K562 (cell line): Measurements from ENCODE around the gene WDFY2. TPM values are rescaled to one million over a fixed set of nuclear protein-coding genes. Genes with fewer than 3 reads are reported as not detected.
A peak's percentile ranks its signal among the peaks of the same experiment; 100 is the strongest.

Experiments used
- ATF3 ChIP-seq, 2 experiments: fragments of 450-650 bp in 1 of 2; sonication (generic) in 1 of 2; formaldehyde crosslinking in 1 of 2; IDR thresholded peaks in 1 of 2; conservative IDR thresholded peaks in 1 of 2; 2 replicates each; pipeline versions ENCODE4 v1.6.1 to v1.8.1; 2016 to 2023; ENCODE audit warnings: mild to moderate bottlenecking in 2 of 2, moderate library complexity in 2 of 2, inconsistent platforms in 1 of 2, missing genetic modification reagents in 1 of 2
- GATAD2B ChIP-seq: fragments of 450-650 bp; IDR thresholded peaks from 2 replicates; pipeline ENCODE4 v1.6.1; 2017; ENCODE audit warnings: mild to moderate bottlenecking, borderline replicate concordance
- JUND ChIP-seq, 2 experiments: IDR thresholded peaks; 2 replicates in 1 of 2; 3 replicates in 1 of 2; pipeline ENCODE4 v1.6.1; 2011; ENCODE audit warnings: borderline replicate concordance in 2 of 2, low read depth in 2 of 2, low read length in 2 of 2, improper control_type of control experiment in 1 of 2, missing biosample characterization in 1 of 2, missing genetic modification characterization in 1 of 2, missing genetic modification reagents in 1 of 2
- NRF1 ChIP-seq, 2 experiments: fragments of 450-650 bp; IDR thresholded peaks in 1 of 2; conservative IDR thresholded peaks in 1 of 2; 2 replicates each; pipeline ENCODE4 v1.6.1; 2014; ENCODE audit warnings: mild to moderate bottlenecking in 2 of 2
- POLR2A ChIP-seq: fragments of 450-650 bp; conservative IDR thresholded peaks from 2 replicates; pipeline ENCODE4 v1.6.1; 2016
- POLR3A ChIP-seq: IDR thresholded peaks from 2 replicates; pipeline ENCODE4 v1.6.1; 2011; ENCODE audit warnings: borderline replicate concordance, mild to moderate bottlenecking, moderate library complexity; ENCODE audit not compliant: insufficient read length, insufficient read depth; ENCODE audit errors: extremely low read depth
- POLR3G ChIP-seq: IDR thresholded peaks from 2 replicates; pipeline ENCODE4 v1.6.1; 2011; ENCODE audit not compliant: insufficient read length, insufficient replicate concordance; ENCODE audit errors: extremely low read depth
- ZNF184 ChIP-seq: sonication (generic); formaldehyde crosslinking; IDR thresholded peaks from 2 replicates; pipeline ENCODE4 v1.5.0; 2020; ENCODE audit warnings: missing genetic modification reagents
- ZNF280A ChIP-seq: fragments of 450-650 bp; IDR thresholded peaks from 2 replicates; pipeline ENCODE4 v1.6.1; 2018; ENCODE audit warnings: mild to moderate bottlenecking, low read depth; ENCODE audit not compliant: partially characterized antibody
- polyA plus RNA-seq, 8 experiments: library from polyadenylated mRNA; depleted of rRNA in 4 of 8; stranded (reverse) in 5 of 8; unstranded in 3 of 8; fragments of >200 nt; fragmentation: Nextera tagmentation in 2 of 8; fragmentation: Illumina TruSeq in 1 of 8; extraction: Ambion mirVana in 2 of 8; extraction: Trizol in 1 of 8; gene quantifications; 2 replicates each; pipeline versions ENCODE4 v1.2.1 to v1.2.3, GENCODE V29; 2011 to 2014; ENCODE audit warnings: inconsistent platforms in 1 of 8, missing spikeins in 1 of 8
- total RNA-seq, 7 experiments: library from RNA; depleted of rRNA in 6 of 7; stranded (reverse); fragments of >200 nt in 6 of 7; fragmentation: Illumina TruSeq in 2 of 7; extraction: Trizol in 2 of 7; gene quantifications; 2 replicates each; pipeline versions ENCODE4 v1.2.1 to v1.2.3, GENCODE V29; 2011 to 2021; ENCODE audit warnings: low replicate concordance in 1 of 7

WDFY2 gene
- total and polyA plus RNA-seq, 9 of the 15 experiments (the other 6 are each of a cell fraction or from before 2014, with no cell fraction given), result 0.66 to 6.4 (median 4.4) TPM

GRCh38 chr13:51552027-51552426 lies 32.2 kb upstream of the WDFY2 start (continued):
- no peak for TF ChIP-seq POLR3G
- TF ChIP-seq POLR2A, result no peak
- TF ChIP-seq POLR3A, result no peak
- TF ChIP-seq ZNF280A, result no peak
- no peak for TF ChIP-seq ZNF184
- TF ChIP-seq JUND (IDR thresholded peaks at IDR 0.05; ENCODE audit: borderline replicate concordance, low read depth, low read length), result no peak
- TF ChIP-seq JUND (tag; IDR thresholded peaks at IDR 0.05; ENCODE audit: borderline replicate concordance, low read depth, low read length), result peak; percentile 22; the same call in 1 of the 3 replicates
- no peak for TF ChIP-seq ATF3 (IDR thresholded peaks at IDR 0.05)
- TF ChIP-seq ATF3 (CRISPR knock-in tag; conservative IDR thresholded peaks at IDR 0.05), result no peak
- no peak for TF ChIP-seq GATAD2B
- peak; percentile 80 to 84 for TF ChIP-seq NRF1 (conservative IDR thresholded peaks at IDR 0.05 in 1 of 2, IDR thresholded peaks at IDR 0.05 in 1 of 2)
